ENCODE results near the gene SHANK1. TPM values are rescaled to one million over a fixed set of nuclear protein-coding genes. Genes with fewer than 3 reads are reported as not detected.

SHANK1 gene
- polyA plus RNA-seq, 1 donor from 2014 or later, result not detected

DNA sequence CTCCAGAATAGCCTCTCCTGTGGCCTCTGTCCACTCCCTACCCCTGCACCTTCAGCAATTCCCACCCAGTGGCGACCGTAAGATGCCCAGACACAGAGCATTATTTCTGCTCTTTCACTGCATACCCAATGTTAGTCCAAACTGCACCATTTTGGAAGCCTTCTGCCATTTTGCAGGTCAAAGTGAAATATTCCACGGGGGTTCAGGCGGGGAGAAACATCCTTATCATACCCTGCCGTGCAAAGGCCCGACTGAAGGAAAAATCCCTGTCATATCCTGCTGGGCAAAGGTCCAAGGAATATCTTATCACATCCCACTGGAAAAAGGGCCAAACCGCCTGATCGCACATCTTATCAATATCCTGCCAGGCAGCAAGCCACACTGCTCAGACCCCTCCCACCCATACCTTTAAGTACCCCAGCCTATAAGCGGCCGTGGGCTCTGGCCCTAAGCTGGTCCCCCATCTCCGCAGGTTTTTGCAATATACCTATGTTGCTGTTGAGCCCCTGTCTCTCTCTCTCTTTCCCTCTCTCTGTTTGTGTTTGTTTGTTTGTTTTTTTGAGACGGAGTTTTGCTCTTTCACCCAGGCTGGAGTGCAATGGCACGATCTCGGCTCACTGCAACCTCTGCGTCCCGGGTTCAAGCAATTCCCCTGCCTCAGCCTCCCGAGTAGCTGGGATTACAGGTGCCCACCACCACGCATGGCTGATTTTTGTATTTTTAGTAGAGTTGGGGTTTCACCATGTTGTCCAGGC lies 21.8 kb upstream of the SHANK1 start:
- Mint-ChIP-seq H3K4me1 (peaks cover 0 to 2% (median 0%) of the 10 kb centered on the region in 3 donors), H3K27me3 (peaks cover 14% of the 10 kb centered on the region), H3K9me3 (peaks cover 0 to 7% (median 6%) of the 10 kb centered on the region in 3 donors), H3K4me3 (peak overlapping the region in 1 of 4 donors; percentile 12), H3K27ac (no peak overlapping the region), H3K36me3 (peaks cover 2% of the 10 kb centered on the region)

DNA sequence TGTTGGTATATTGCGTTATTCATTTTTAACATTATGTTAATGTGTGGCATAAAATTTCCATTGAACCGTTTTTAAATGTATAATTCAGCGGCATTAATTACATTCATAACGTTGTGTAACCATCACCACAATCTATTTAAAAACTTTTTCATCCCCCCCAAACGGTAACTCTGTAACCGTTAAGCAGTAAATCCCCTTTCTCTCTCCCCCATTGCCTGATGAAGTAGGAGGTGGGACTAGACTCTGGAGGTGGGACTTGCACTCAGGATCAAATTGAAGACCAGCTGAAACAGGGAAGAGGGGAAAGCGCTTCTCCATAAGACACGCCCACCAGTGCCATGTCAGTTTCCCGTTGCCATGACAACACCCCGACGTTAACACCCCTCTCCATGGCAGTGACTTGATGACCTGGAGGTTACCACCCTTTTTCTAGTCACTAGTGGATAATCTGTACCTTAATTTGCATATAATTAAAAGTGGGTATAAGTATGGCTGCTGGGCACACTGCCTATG lies 20.4 kb upstream of the SHANK1 start:
- H3K36me3 Mint-ChIP-seq, result no peaks in the 10 kb centered on the region
- peaks cover 14% of the 10 kb centered on the region for H3K27me3 Mint-ChIP-seq
- no peak overlapping the region for H3K4me3 Mint-ChIP-seq
- H3K4me1 Mint-ChIP-seq, result peaks cover 0 to 2% (median 0%) of the 10 kb centered on the region in 3 donors
- no peak overlapping the region for H3K27ac Mint-ChIP-seq
- peaks cover 0 to 8% (median 6%) of the 10 kb centered on the region in 3 donors for H3K9me3 Mint-ChIP-seq

DNA sequence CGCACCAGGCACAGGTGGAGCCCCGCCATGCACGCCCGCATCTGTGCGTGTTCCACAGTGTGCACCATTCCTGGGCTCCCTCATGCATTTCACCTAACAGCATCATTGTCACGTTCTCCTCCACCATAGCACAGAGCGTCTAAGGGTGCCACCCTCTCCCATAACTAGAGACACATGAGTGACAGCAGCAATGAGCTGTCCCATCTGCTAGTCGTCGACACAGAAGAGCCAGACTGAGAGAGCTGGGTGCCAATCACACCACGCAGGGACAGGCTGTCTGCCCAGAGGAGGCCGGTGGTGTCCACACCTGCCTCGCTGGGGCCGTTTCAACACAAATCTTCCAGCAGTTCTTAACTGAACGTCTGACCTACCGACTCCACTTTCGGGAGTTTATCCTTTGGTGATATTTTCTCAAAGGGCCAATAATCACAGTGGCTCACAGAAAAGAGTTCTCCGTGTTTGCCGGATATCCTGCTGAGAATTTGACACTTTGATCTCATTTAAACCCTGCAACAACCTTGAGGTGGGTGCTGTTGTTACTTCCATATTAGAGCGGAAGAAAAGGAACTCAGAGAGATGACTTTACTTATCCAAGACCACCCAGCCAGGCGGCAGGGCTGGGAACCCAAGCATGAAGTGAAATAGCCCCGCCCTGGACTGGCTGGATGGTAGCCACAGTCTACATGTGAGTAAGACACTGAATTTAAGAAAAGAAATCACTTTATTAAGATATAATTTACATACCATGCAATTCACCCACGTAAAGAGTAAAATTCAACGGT lies 19.7 kb upstream of the SHANK1 start:
- peaks cover 0 to 2% (median 0%) of the 10 kb centered on the region in 3 donors for H3K4me1 Mint-ChIP-seq

DNA sequence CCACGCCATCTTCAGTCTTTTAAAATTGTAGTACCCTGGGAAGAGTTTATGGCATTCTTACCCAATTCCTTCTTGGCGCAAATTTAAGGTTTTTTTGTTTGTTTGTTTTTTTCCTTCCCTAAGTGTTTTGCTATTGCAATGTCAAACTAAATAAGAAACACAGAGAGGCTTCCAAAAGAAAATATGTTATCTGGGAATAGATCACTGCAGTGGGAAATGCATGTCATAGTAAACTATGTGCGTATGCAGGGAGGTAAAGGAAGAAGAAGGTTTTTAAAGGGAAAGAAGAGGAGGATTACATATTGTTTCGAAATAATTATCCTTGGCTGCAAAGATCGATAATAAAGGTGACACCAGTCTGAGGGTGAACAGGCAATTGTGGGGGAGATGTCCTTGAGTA lies 16.7 kb upstream of the SHANK1 start:
- H3K27ac Mint-ChIP-seq, result no peak overlapping the region
- H3K4me3 Mint-ChIP-seq, result peak overlapping the region in 1 of 4 donors; percentile 34
- H3K36me3 Mint-ChIP-seq, result no peaks in the 10 kb centered on the region
- H3K9me3 Mint-ChIP-seq, result peaks cover 0 to 8% (median 6%) of the 10 kb centered on the region in 3 donors
- peaks cover 11% of the 10 kb centered on the region for H3K27me3 Mint-ChIP-seq
- H3K4me1 Mint-ChIP-seq, result peaks cover 0 to 2% (median 2%) of the 10 kb centered on the region in 3 donors

More for the DNA sequence above, 19.7 kb upstream of the SHANK1 start:
- H3K36me3 Mint-ChIP-seq, result no peaks in the 10 kb centered on the region
- no peak overlapping the region for H3K4me3 Mint-ChIP-seq
- H3K27ac Mint-ChIP-seq, result peak overlapping the region in 1 of 3 donors; percentile 54
- peaks cover 14% of the 10 kb centered on the region for H3K27me3 Mint-ChIP-seq
- peaks cover 0 to 8% (median 6%) of the 10 kb centered on the region in 3 donors for H3K9me3 Mint-ChIP-seq

DNA sequence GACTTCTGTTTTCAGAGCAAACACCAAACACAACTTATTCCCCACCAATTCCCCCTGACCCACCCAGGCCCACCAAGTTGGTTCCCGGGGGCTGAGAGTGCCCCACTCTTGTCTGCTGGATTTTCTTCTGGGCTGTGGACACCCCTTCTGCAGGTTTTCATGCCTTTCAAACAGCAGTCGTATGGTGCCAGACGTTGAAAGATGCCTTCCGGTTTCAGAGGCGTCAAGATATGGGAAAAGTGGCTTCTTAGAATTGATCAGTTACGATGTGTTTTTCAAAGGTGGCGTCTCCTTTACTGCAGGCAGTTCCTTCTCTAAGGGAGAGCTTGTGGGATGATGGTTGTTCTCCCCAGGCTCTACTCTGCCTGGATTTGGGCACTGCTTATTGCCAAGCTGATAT lies 16.3 kb upstream of the SHANK1 start:
- Mint-ChIP-seq H3K27me3 (peaks cover 11% of the 10 kb centered on the region), H3K4me3 (no peak overlapping the region), H3K27ac (no peak overlapping the region), H3K36me3 (no peaks in the 10 kb centered on the region), H3K9me3 (peaks cover 0 to 10% (median 6%) of the 10 kb centered on the region in 3 donors), H3K4me1 (peaks cover 0 to 2% (median 2%) of the 10 kb centered on the region in 3 donors)

DNA sequence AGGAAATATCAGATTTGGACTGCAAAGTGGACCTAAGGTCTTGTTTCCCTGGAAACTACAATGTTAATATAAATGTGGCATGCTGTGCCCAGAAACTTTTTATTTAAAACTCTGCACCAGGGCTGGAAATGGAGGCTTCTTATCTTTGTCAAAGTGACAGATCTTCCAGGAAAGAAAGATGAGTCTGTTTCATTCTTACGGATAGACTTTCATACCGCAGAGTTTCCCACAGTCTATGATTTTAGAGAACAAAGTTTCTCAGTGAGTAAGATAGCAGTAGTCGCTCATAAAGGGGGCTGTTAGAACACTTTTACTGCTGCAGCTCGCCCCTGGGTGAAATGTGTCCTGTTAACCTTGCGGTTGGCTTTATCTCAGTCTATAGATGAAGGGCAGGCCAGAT lies 10.3 kb upstream of the SHANK1 start:
- Mint-ChIP-seq H3K27ac (no peak overlapping the region), H3K4me3 (no peak overlapping the region), H3K4me1 (peaks cover 0 to 2% (median 1%) of the 10 kb centered on the region in 3 donors), H3K9me3 (peaks cover 0 to 3% (median 0%) of the 10 kb centered on the region in 3 donors), H3K36me3 (no peaks in the 10 kb centered on the region), H3K27me3 (peaks cover 31% of the 10 kb centered on the region)

DNA sequence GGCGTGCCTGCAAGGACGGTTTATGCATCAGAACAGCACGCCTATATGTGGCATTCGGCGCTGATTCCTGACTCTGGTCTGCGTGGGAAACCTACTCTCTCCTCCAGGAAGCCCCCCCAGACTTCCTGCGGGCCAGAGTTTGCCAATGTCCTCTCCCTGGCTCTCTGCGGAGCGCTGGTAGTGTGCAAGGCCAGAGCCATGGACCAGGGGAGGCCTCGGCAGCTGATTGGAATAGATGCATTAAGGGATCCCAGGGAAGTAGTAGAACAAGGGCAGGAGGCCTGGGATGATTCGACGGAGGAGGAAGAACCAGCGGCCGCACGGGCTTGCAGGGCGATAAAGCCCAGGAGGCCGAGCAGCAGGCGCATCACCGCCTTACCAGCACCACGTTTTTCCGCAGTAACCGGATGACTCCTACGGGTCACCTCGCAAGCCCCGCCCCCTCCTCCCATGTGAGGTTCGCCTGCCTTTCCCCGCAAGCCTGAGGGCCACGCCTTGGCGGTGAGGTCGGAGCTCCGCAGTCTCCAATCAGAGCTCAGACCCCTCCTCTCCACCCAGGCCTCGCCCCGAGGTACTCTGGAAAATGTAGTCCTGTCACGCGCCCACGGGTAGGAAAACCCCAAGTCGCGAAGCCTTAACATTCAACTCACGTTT lies 8.6 kb upstream of the SHANK1 start:
- Mint-ChIP-seq H3K4me3 (peak overlapping the region in 1 of 4 donors; percentile 41), H3K4me1 (peaks cover 0 to 3% (median 1%) of the 10 kb centered on the region in 3 donors), H3K27ac (no peak overlapping the region), H3K9me3 (peaks cover 0 to 6% (median 0%) of the 10 kb centered on the region in 3 donors), H3K27me3 (peaks cover 42% of the 10 kb centered on the region), H3K36me3 (peaks cover 2% of the 10 kb centered on the region)

DNA sequence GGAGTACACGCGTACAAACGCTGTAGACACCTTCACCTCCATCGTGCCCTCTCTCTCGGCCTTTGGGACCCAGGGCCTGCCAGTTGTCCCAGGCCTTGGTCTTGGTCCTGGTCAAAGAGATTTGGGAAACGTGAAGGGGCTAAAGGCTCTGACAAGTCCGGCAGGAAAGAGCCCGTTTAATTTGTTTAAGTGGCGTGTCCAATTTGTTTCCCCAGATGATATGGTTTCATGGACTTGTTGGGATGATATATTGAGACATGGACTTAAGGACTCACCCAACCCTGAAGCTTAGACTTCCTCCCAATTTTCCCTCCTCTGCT lies 6.3 kb upstream of the SHANK1 start:
- Mint-ChIP-seq H3K27me3 (peaks cover 55% of the 10 kb centered on the region), H3K4me1 (peaks cover 0 to 3% (median 1%) of the 10 kb centered on the region in 3 donors), H3K9me3 (peaks cover 0 to 8% (median 0%) of the 10 kb centered on the region in 3 donors), H3K36me3 (peaks cover 2% of the 10 kb centered on the region), H3K27ac (peak overlapping the region in 1 of 3 donors; percentile 81), H3K4me3 (peak overlapping the region in 2 of 4 donors; percentile 26 to 82)

DNA sequence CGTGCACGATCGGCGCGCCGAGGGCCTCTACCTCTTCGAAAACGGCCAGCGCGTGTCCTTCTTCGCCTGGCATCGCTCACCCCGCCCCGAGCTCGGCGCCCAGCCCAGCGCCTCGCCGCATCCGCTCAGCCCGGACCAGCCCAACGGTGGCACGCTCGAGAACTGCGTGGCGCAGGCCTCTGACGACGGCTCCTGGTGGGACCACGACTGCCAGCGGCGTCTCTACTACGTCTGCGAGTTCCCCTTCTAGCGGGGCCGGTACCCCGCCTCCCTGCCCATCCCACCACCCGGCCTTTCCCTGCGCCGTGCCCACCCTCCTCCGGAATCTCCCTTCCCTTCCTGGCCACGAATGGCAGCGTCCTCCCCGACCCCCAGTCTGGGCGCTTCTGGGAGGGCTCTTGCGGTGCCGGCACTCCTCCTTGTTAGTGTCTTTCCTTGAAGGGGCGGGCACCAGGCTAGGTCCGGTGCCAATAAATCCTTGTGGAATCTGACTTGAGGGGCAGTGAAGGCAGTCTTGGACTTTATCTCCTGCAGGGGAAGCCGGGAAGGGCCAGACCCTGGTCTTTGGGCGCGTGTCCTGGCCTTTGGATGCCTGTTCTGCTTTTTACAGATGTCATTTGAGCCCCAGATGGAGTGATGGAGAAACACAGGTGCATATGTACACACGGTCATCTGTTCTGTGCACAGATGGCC lies 5.8 kb upstream of the SHANK1 start:
- Mint-ChIP-seq H3K27me3 (peaks cover 60% of the 10 kb centered on the region), H3K27ac (no peak overlapping the region), H3K4me3 (peak overlapping the region; percentile 26 to 92 (median 77)), H3K9me3 (peaks cover 0 to 11% (median 0%) of the 10 kb centered on the region in 3 donors), H3K4me1 (peaks cover 0 to 5% (median 1%) of the 10 kb centered on the region in 3 donors), H3K36me3 (peaks cover 2% of the 10 kb centered on the region)

DNA sequence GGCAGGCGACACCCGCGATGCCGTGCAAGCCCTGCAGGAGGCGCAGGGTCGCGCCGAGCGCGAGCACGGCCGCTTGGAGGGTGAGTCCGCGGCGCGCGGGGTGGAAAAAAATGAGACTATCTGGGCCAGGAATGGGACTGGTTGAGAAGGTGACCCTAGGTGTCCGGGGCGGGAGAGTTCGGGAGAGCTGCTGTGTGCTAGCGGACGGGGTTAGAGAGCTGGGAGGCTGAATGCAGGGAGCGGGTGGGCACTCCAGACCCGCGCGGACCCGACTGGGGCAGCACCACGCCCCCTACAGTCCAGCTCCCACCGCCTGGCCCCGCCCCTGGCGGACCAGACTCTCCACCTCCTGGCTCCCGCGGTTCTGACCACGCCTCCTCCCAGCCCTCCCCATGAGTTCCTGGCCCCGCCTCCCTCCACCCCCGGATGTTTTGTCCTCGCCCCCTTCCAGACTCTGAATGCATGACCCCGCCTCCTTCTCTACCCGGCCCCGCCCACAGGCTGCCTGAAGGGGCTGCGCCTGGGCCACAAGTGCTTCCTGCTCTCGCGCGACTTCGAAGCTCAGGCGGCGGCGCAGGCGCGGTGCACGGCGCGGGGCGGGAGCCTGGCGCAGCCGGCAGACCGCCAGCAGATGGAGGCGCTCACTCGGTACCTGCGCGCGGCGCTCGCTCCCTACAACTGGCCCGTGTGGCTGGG lies 5.1 kb upstream of the SHANK1 start:
- Mint-ChIP-seq H3K9me3 (peaks cover 0 to 11% (median 0%) of the 10 kb centered on the region in 3 donors), H3K4me3 (peak overlapping the region; percentile 7 to 92 (median 72)), H3K27me3 (peaks cover 64% of the 10 kb centered on the region), H3K27ac (peak overlapping the region in 1 of 3 donors; percentile 32), H3K4me1 (peaks cover 0 to 5% (median 1%) of the 10 kb centered on the region in 3 donors), H3K36me3 (peaks cover 2% of the 10 kb centered on the region)

DNA sequence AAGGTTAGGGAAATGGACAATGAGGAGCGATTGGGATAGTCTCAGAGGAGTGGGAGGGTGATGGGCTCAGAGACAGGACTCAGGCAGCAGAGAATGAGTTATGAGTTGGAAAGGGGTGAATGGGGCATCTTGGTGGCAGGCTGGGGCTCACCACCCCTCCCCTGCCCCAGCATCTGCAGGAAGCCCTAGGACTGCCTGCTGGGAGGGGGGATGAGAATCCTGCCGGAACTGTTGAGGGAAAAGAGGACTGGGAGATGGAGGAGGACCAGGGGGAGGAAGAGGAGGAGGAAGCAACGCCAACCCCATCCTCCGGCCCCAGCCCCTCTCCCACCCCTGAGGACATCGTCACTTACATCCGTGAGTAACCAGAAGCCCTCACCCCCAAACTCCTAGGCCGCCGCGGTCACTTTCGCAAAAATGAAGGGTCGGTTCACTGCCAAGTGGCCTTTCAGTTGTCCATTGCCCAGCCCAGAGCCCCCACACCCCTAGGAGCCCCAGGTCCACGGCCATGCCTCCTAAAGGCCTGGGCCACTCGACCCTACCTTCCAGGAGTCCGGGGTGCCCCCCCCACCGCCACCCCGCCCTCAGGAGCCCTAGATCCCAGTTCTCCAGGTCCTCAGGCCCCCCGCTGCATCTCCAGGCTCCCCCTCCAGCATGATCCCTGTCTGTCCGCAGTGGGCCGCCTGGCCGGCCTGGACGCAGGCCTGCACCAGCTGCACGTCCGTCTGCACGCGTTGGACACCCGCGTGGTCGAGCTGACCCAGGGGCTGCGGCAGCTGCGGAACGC lies 4.3 kb upstream of the SHANK1 start:
- peaks cover 0 to 11% (median 0%) of the 10 kb centered on the region in 3 donors for H3K9me3 Mint-ChIP-seq
- H3K36me3 Mint-ChIP-seq, result peaks cover 2% of the 10 kb centered on the region
- H3K4me1 Mint-ChIP-seq, result peaks cover 0 to 5% (median 1%) of the 10 kb centered on the region in 3 donors
- H3K4me3 Mint-ChIP-seq, result peak overlapping the region in 2 of 4 donors; percentile 65 to 79
- no peak overlapping the region for H3K27ac Mint-ChIP-seq
- H3K27me3 Mint-ChIP-seq, result peaks cover 64% of the 10 kb centered on the region

DNA sequence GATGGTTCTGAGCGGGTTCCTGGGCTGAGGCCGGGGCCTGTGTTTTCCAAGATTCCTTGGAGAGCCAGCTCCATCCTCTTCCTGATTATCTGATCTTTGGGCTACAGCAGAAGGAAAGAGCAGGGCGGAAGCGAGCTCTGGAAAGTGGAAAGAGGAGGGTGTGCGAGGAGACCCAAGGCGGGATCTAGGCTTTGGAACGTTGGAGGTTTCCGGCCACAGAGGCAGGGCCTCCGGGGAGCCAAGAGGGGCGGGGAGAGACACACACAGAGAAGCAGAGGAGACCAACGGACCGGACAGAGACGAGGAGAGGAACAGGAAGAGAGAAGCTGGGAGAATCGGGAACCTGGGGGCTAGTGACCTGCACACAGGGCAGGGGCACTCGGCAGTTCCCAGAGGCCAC lies 3.5 kb upstream of the SHANK1 start, which contains the start of gene CLEC11A:
CLEC11A (plus strand) TSS at position 296 of the 400 bp plus-strand sequence. CDS start 162 bp downstream, outside the sequence.
- Mint-ChIP-seq H3K27ac (no peak within 1 kb of the TSS), H3K9me3 (peaks cover 0 to 11% (median 0%) of the 10 kb centered on the region in 3 donors), H3K27me3 (peaks cover 59% of the 10 kb centered on the region), H3K36me3 (peaks cover 2% of the 10 kb centered on the region), H3K4me1 (peaks cover 0 to 5% (median under 1%) of the 10 kb centered on the region in 3 donors), H3K4me3 (peak within 1 kb of the TSS in 2 of 4 donors; percentile 84 to 86)
